Stimulated activated CD8-positive, alpha-beta memory T cell treated with anti-CD3 and anti-CD28 coated beads, Interleukin-4, amount 100 ng/mL, for 24 hours (primary cell): Measurements from ENCODE around the gene CDK10.
"Not testable (repeated sequence)": the region's sequence is repeated elsewhere in the genome, so short reads cannot be mapped to it uniquely, and the experiment has no call there.

Experiments used
- DNase-seq: peaks from one replicate; pipeline ENCODE4 v3.0.0-alpha.2; 2020; ENCODE audit warnings: low read depth

The CDK10 gene

DNA sequence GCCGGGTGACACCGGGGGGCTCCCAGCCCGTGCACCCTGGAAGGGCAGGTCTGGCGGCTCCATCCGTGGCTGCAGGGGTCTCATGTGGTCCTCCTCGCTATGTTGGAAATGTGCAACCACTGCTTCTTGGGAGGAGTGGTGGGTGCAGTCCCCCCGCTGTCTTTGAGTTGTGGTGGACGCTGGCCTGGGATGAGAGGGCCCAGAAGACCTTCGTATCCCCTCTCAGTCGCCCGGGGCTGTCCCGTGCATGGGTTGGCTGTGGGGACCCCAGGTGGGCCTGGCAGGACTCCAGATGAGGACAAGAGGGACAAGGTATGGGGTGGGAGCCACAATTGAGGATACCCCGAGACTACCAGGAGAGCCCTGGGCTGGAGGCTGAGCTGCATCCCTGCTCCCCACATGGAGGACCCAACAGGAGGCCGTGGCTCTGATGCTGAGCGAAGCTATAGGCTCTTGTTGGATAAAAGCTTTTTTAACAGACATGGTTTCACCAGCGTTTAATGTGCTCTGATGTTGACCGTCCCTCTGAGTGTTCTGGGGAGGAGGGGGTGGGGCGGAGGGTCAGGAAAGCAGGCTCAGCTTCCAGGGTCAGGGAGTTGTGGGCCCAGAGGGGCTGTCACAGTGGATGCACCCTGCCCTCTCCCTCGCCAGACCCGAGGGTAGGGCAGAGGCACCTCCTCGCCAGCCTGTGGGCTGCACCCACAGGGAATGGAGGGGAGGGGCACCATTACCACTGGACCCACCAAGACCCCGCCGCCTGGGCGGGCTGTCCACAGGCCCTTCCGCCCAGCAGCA is 9.6 kb downstream of the CDK10 start:
- DNase-seq, result no peak

DNA sequence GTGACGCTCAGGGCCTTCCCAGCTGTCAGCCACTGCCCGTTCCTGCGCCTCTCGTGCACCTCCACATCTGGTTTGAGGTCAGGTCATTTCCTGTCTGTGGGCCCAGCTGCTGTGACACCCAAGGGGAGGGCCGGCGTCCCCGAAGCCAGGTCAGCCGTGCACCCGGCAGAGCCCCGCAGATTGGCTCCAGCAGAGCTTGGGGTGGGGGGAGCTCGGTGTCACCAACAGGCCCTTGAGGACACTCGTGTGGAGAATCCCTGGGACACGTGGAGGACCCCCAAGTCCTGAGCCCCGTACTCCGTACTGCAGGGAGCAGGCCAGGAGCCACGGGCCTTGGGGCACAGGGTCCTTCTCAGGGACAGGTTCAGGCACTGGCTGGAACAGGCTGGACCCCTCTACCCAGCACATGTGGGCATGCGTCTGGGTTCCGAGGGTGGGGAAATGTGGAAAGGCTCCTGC is 10.2 kb downstream of the CDK10 start:
- no peak for DNase-seq

DNA sequence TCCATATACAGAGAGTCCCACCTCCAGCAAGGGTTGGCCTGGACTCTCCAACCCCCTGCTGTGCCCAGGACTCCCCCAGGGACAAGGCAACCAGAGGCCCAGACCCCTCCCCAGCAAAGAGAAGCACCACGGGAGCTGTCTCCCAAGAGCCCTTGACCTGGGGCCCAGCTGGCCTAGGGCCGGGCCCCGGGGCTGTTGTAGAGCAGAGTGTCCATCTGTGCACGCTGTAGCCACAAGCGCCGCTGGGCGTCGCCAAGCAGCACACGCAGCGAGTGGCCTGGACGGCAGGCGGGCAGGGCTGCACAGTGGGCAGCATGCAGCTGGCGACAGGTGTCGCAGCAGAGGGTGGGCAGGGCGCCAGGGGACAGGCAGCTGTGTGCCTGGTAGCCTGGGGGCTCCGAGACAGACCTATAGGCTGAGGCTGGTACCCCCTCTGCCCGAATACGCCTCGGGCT is 10.7 kb downstream of the CDK10 start:
- no peak for DNase-seq

DNA sequence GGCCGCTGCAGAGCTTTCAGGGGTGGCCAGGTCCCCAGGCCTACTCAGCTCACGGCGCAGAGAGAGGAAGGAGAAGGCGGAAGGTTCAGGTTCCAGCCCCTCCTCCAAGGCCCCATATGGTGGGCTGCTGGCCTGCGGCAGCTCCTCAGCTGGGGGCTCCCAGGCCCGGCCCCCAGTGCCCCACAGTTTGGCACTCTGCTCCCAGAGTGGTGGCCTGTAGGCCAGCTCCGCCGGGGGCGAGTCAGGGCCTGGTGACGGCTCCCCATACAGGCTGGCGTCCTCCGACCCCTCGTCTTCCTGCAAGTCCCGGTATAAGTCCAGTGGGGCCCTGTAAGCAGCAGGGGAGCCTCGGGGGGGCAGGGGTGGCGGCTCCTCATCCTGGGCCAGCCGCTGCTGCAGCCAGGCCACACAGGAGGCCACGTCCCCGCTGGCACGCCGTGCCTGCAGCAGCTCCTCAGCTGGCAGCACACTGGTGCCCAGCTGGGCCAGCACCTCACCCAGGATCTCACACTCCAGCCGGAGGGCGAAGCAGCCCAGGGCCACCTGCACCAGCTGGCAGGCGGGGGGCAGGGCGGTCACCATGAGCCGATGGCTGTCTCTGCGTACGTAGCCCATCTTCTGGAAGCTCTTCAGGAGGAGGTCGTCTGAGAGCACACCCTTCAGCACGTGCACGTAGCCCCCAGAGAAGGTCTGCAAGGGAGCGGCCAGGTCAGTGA is 11.3 kb downstream of the CDK10 start:
- DNase-seq, result no peak

DNA sequence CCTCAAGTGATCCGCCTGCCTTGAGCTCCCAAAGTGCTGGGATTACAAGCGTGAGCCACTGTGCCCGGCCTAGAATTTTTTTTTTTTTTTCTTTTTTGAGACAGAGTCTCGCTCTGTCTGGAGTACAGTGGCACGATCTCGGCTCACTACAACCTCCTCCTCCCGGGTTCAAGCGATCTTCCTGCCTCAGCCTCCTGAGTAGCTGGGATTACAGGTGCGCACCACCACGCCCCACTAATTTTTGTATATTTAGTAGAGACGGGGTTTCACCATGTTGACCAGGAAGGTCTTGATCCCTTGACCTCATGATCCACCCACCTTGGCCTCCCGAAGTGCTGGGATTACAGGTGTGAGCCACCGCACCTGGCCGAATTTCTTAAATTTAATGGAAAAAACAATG is 12.2 kb downstream of the CDK10 start:
- not testable (repeated sequence) for DNase-seq

DNA sequence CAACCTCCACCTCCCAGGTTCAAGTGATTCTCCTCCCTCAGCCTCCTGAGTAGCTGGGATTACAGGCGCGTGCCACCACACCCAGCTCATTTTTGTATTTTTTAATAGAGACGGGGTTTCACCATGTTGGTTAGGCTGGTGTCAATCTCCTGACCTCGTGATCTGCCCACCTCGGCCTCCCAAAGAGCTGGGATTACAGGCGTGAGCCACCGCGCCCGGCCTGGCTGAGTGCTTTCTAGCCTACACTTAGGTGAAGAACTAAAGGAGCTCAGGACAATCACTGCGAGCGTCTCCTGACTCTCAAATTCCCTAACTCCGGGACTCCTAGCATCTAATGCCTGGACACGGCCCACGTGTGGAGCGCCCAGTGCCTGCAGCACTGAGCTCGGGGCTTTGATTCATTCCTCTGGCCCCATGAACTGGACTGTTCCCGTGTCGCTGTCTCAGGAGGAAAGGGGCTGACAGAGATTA is 13.2 kb downstream of the CDK10 start:
- DNase-seq, result not testable (repeated sequence)

DNA sequence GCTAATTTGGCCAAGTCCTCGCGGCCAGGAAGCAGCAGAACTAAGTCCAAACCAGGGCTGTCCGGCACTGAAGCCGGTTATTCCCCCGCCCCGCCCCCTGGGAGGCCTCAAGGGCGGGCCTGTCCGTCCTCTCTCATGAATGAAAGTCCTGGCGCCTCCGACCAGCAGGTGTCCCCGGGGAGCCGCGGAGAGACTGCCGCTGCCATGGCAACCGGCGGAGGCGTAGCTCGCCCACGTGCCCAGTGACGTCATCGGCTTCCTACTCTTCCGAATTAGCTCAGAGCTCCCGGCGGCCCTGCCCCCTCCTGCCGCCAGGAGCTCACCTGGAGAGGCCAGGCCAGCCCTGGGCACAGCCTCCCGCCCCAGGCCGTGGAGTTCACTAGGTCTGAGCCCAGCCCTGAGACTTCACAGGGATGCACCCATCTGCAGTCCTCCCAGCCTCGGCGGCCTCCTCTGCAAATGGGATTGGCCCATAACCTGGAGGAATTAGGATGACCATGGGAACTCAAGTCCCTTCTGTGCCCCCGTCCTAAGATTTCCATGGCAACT is 13.7 kb downstream of the CDK10 start:
- DNase-seq, result peak; percentile 96

DNA sequence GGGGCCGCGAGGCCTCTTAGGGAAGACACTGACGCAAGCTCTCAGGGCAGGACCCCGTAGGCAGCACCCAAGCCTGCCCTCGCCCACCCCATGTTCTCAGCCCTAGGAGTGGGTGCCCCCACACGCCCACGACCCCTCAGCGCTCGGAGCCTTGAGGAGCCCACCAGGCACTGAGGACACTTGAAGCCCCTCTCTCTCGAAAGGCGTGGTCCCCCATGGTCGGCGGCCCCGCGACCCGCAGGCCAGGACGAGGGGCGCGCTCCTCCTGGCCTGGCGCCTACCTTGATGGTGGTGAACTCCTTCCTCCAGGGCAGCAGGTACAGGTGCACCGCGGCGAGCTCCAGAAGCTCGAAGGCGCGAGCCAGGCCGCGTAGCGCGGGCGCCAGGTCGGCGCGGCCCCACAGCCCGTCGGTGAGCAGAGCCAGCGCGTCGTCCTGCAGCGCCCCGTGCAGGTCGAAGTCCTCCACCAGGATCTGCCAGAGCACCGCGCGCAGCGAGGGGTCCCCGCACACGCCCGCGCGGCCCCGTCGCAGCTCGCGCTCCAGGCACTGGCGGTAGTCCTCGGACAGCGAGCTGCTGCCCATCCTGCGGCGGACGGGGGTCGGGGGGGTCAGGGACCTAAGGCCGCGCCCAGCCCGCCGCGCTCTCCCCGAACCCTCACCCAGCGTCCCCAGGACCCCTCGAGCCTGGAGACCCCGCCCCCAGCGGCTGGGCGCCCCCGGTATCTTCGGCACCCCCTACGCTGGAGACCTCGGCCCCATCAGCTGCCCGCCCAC is 14.3 kb downstream of the CDK10 start:
- no peak for DNase-seq

DNA sequence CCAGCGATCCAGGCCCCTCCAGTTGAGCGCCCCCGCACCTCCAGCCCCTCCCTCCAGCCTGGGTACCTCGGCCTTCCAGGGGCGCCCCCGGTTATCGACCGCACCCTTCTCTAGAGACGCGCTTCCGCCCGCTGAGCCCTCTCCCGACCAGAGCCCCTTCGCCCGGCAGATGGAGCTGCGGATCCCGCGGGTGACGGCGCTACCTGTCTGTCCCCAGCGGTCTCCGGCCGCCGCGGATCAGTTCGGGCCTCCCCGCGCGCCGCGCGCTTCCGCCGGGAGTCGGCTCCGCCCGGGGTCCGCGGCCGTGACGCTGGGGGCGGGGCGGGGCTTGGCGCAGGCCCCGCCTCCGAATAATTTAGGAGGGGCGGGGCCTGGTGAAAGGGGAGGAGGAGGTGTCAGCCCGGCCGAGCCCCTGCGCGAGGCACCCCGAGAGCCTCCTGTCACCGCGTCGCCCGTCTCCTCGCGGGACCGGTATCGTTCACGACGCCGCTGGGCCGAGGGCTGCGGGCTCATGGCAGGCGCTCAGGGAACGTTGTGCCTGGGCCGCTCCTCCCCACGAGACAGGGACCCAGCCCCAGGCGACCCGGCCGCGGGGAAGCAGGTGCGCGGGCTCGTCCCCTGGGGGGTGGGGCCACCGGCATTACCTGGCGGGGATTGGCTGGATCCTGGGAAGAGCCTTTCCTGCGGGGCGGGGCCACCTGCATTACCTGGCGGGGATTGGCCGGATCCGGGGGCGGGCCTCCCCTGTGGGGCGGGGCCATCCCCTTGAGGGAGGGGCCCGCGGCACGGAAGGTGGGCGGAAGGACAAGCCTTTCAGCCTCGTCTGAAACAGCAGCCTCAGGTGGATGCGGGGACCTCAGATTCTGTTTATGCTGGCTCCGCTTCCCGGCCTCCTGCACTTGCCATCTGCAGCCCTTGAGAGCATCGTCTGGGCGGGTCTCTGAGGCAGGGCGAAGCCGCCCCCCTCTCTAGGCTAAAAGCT is 15.2 kb downstream of the CDK10 start, which contains the start of gene SPATA2L:
Gene SPATA2L (minus strand): TSS at position 281 of the 982 bp plus-strand sequence. CDS start 473 bp downstream, outside the sequence.
- DNase-seq, result peak; percentile 92

DNA sequence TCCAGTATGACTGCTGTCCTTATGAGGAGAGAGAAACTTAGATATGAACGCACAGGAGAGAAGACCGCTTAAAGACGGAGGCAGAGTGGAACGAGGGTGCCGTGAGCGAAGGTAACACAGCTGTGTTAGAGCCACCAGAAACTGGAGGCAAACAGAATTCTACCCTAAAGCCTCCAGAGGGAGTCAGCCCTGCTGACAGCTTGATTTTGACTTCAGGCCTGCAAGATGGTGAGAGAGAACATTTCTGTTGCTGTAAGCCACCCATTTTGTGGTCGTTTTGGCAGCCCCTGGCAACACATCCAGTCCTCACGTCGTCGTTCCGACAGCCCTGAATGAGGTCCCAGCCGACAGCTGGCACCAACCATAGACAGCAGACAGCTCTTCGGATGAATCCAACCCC is 17.8 kb downstream of the CDK10 start:
- DNase-seq, result no peak

DNA sequence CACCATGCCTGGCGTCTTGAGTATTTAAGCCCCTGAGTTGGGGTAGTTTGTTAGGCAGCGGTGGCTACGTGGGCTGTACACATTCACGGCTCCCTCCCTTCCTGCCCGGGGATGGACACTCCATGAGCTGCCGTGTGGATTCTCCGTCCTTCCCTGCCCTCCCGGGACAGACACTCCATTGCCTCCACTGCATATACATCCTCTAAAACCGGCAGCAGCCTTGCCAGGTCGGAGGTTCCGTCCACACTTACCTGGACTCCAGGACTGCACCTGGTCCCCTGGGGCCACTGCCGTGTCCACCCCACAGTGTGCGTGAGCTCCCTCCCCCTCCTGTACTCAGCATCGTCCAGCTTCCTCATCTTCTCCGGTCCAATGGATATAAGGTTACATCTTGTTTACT is 18.5 kb downstream of the CDK10 start:
- DNase-seq, result no peak

DNA sequence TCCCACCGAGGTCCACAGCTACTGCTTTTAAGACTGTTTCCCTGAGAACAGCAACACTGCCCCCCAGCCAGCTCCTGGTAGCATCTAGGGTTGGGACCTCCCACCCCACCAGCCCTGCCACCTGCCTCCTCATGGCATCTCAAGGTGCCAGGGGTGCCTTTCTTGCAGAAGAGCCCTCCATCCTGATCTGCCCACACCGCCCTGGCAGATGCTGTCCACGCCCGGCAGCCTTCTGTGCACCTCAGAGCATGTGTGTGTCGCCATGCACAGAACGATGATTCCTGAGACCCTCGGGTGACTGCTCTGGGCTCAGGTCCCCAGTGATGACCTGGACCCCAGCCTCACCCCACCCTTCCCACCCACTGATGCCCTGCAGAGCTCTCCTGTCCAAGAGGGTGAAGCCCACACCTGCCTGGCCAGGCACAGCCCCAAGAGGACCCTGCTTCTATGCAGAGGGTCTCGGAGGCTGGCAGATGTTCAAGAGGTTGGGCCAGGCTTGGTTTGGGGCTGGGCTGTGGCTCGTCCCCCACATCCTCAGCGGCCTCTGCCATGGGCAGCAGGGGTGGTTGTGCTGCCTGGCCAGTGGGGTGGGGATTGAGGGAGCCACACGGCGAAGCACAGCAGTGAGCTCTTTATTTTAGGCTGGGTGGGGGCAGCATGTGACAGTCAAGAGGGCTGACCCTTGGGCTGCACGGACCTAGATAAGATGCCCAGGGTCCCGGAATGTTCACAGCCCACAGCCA is 20.2 kb downstream of the CDK10 start:
- DNase-seq, result no peak

DNA sequence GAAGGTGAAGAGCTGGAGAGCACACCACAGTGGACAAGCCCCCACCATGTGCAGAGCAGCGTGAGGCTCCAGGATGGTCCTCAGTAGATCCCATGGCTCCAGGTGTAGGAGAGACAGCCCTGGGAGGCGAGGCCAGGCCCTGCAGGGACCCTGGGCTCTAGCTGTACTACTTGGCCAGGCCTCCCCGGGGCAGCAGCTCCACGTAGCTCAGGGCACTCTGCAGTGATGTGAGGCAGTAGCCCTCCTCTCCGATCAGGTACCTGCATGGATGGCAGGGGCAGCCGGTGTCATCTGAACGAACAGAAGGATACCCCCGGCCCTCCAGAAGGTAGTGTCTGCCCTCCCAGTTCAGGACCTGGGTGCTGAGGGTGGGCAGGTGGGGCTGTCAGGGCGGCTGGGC is 21.2 kb downstream of the CDK10 start:
- DNase-seq, result no peak

DNA sequence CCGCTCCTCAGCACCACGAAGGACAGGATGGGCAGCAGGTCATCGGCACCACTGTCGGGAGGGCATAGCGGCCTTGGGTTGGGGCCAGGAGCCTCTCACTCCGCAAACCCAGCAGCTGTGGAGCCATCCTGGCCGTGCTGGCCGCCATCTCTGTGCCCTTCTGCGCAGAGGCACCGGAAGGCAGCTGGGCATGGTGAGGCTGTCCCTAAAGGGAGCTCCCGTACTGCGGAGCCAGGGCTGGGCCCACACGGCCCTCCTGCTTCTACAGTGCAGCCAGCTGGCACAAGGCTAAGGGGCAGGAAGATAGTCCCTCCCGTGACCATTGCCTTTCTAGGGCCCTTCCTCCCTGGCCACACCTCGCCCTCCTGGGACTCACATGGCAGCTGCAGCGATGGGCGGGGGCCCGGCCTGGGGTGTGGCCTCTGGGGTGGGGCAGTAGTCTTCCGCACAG is 22.0 kb downstream of the CDK10 start:
- no peak for DNase-seq

DNA sequence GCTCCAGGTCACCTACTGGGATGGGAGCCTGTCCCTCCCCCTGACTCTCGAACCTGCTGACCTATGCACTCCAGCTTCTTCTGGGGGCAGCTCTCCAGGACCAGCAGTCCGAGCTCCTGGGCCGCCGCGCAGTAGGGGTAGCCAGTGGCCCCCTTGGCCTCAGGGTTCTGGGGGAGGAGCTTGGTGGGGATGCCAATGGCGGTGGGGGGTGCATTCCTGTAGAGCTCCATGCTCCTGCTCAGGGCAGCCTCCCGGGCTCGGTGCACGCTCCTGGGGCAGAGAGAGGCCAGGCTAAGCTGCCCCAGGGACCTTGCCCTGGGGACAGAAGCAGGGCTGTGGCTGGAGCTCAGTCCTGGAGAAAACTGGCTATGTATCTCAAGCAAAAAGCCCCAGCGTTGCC is 22.7 kb downstream of the CDK10 start:
- DNase-seq, result no peak

DNA sequence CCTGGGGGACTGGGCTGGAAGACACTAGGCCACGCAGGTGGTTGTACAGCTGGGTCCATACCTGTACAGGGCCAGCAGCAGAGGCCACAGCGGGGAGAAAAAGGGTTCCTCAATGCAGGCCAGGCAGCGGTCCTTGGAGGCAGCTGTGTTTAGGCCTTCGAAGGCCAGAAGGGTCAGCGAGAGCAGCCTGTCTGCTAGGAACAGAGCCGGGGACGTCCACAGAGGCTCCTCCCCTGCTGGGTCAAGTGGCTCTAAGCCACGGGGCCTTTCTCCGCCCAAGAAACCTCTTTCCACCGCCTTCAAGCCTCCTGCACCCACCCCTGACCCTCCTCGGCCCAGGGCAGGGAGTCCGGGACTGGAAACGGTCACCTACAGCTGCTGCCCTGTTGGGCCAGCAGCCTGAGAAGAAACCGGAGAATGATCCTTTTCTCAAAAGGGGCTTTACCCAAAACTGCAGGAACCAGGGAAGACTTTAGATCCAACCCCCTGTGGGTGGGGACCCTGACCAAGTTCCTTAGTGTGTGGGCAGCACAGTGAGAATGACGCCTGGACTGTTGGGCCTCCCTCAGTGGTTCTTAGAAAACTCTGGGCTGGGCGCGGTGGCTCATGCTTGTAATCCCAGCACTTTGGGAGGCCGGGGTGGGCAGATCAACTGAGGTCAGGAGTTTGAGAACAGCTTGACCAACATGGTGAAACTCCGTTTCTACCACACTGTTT is 23.4 kb downstream of the CDK10 start:
- DNase-seq, result no peak

DNA sequence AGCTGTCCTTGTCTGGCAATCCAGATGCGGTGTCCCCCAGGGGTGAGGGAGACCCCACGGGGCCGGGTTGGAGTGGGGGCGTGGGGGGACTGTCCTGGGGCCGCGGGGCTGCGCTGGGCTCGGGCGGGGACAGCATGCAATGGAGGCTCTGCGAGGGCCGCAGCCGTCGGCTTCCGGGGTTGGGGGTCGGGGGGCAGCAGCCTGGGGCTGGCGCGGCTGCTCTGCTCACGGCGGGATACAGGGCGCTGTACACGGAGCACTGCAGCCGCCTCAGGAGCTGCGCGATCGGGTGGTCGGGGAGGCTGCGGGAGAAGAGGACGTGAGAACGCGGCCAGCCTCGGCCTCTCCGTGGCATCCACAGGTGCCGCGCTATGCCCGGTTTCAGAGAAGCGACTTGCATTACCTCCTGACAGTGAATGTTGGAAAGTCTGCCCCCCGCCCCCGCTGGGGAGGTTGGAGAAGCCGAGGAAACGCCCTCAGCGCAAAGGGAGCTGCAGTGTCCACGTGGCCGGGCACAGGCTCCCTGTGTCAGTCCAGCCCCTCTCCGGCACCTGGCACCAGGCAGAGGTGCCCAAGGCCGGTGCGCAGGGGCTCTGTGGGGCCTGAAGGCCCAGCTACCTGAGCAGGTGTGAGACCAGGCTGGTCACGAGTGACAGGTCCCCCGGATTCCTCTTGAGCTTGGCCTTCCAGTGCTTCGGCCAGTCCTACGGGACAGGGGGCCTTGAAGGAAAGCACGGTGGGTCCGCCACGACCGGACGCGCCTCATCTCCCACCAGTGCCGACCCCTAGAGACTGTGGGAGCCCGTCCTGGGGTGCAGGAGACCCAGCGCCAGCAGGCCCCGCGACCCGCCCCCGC is 24.4 kb downstream of the CDK10 start:
- DNase-seq, result no peak

DNA sequence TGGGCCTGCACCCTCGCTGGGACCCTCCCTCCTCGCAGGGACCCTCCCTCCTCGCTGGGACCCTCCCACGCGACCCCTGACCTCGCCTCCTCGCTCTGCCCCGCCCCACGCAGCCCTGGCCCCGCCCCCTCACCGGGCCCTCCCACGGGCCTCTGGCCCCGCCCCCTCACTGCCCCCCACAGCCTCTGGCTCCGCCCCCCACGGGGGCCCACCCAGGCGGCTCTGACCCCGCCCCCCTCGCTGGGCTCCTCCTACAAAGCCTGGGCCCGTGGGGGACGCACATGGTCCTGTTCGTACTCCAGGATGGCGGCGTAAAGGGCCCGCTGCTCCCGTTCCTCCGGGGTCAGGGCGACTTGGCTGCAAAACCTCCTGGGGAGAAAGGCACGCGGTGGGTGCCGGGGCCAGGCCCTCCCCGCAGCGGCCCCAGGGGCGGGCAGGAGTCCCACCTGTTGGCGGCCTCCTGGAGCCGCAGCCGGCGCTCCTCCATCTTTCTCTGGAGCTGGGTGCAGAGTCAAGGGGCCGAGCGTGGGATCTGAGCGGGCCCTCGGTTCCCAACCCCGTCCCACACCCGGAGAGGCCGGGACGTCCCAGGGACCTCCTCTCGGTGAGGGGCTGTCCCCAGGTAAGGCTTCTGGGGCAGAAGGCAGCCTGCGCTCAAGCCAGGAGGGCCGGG is 25.2 kb downstream of the CDK10 start:
- peak; percentile 69 for DNase-seq
